HEK293T (cell line): Measurements from ENCODE around the gene C1QTNF4.

Experiments used
- CTCF ChIA-PET: fragments of 350-600 bp; formaldehyde crosslinking; extraction: SDS; loops from one replicate; lab custom pipeline; 2021; ENCODE audit warnings: antibody characterized with exemption, inconsistent platforms; lab: Yijun Ruan, JAX
- POLR2A ChIA-PET: fragments of 350-600 bp; formaldehyde crosslinking; extraction: SDS; loops from one replicate; lab custom pipeline; 2020; ENCODE audit warnings: antibody characterized with exemption, inconsistent platforms; lab: Yijun Ruan, JAX
- DNase-seq: peaks from one replicate; pipeline ENCODE4 v3.0.0; 2012; ENCODE audit warnings: mixed read lengths; ENCODE audit errors: extremely low spot score
- ARNT ChIP-seq: fragments of 450-650 bp; IDR thresholded peaks from 2 replicates; pipeline ENCODE4 v1.6.1; 2017; ENCODE audit warnings: mild to moderate bottlenecking
- BHLHE40 ChIP-seq: fragments of 450-650 bp; IDR thresholded peaks from 2 replicates; pipeline ENCODE4 v1.6.1; 2016; ENCODE audit warnings: mild to moderate bottlenecking, moderate library complexity, borderline replicate concordance
- CTBP1 ChIP-seq: fragments of 450-650 bp; IDR thresholded peaks from 2 replicates; pipeline ENCODE4 v1.6.1; 2016; ENCODE audit warnings: borderline replicate concordance
- ELF4 ChIP-seq: fragments of 450-650 bp; IDR thresholded peaks from 2 replicates; pipeline ENCODE4 v1.6.1; 2017; ENCODE audit warnings: antibody characterized with exemption
- FOXA1 ChIP-seq: fragments of 450-650 bp; IDR thresholded peaks from 2 replicates; pipeline ENCODE4 v1.6.1; 2016; ENCODE audit warnings: mild to moderate bottlenecking
- FOXK2 ChIP-seq: fragments of 450-650 bp; IDR thresholded peaks from 2 replicates; pipeline ENCODE4 v1.6.1; 2016; ENCODE audit warnings: mild to moderate bottlenecking
- FOXM1 ChIP-seq: fragments of 450-650 bp; IDR thresholded peaks from 2 replicates; pipeline ENCODE4 v1.6.1; 2017; ENCODE audit warnings: mild to moderate bottlenecking, borderline replicate concordance
- HDGF ChIP-seq: fragments of 450-650 bp; IDR thresholded peaks from 2 replicates; pipeline ENCODE4 v1.6.1; 2017; ENCODE audit warnings: antibody characterized with exemption, borderline replicate concordance
- L3MBTL2 ChIP-seq: fragments of 450-650 bp; conservative IDR thresholded peaks from 2 replicates; pipeline ENCODE4 v1.6.1; 2016; ENCODE audit warnings: mild to moderate bottlenecking
- LEF1 ChIP-seq: fragments of 450-650 bp; IDR thresholded peaks from 2 replicates; pipeline ENCODE4 v1.6.1; 2017; ENCODE audit warnings: mild to moderate bottlenecking, borderline replicate concordance
- NFRKB ChIP-seq: fragments of 450-650 bp; IDR thresholded peaks from 2 replicates; pipeline ENCODE4 v1.6.1; 2016; ENCODE audit warnings: mild to moderate bottlenecking, moderate library complexity
- PKNOX1 ChIP-seq: fragments of 450-650 bp; IDR thresholded peaks from 2 replicates; pipeline ENCODE4 v1.6.1; 2016
- SP1 ChIP-seq: fragments of 450-650 bp; IDR thresholded peaks from 2 replicates; pipeline ENCODE4 v1.6.1; 2017
- SUZ12 ChIP-seq: fragments of 450-650 bp; IDR thresholded peaks from 2 replicates; pipeline ENCODE4 v1.6.1; 2016; ENCODE audit warnings: mild to moderate bottlenecking
- TARDBP ChIP-seq: fragments of 450-650 bp; IDR thresholded peaks from 2 replicates; pipeline ENCODE4 v1.6.1; 2016
- ZNF384 ChIP-seq: fragments of 450-650 bp; IDR thresholded peaks from 2 replicates; pipeline ENCODE4 v1.6.1; 2016

C1QTNF4 gene

GRCh38 chr11:47571357-47571729 is 22.9 kb downstream of the C1QTNF4 start:
- POLR2A ChIA-PET: no interaction called here
- TF ChIP-seq TARDBP (no peak), FOXK2 (no peak), CTBP1 (no peak), L3MBTL2 (no peak), SUZ12 (no peak), SP1 (no peak), BHLHE40 (no peak), ZNF384 (no peak), HDGF (no peak), ELF4 (no peak), PKNOX1 (no peak), ARNT (no peak)
- CTCF ChIA-PET: no interaction called here
- no peak for DNase-seq

GRCh38 chr11:47570651-47571356 is 23.4 kb downstream of the C1QTNF4 start:
- no peak for DNase-seq
- TF ChIP-seq ARNT (no peak), PKNOX1 (no peak), ELF4 (no peak), FOXK2 (no peak), HDGF (no peak), LEF1 (no peak), L3MBTL2 (no peak), NFRKB (no peak), BHLHE40 (no peak), SP1 (no peak), TARDBP (no peak), SUZ12 (no peak), CTBP1 (no peak), ZNF384 (no peak), FOXM1 (no peak), FOXA1 (no peak)
- CTCF ChIA-PET: no interaction called here
- POLR2A ChIA-PET: no interaction called here

GRCh38 chr11:47569646-47570045 is 24.6 kb downstream of the C1QTNF4 start:
- POLR2A ChIA-PET: interaction anchor here (1.5 kb wide), 1 partner anchor 9 kb away, joined by 4 read pairs; the partner anchor contains the start of genes KBTBD4 and NDUFS3
- CTCF ChIA-PET: no interaction called here
- TF ChIP-seq NFRKB: no peak
- TF ChIP-seq L3MBTL2: no peak
- no peak for DNase-seq

GRCh38 chr11:47566149-47566698 is 28.0 kb downstream of the C1QTNF4 start:
- CTCF ChIA-PET: interaction anchor here (0.9 to 1.0 kb wide), 3 partner anchors 13 to 51 kb away, joined by 3 to 4 read pairs (median 4); no protein-coding TSS in a partner anchor
- no peak for DNase-seq
- no peak for TF ChIP-seq ARNT
- TF ChIP-seq ELF4: no peak
- no peak for TF ChIP-seq LEF1
- peak; percentile 72 for TF ChIP-seq ZNF384
- TF ChIP-seq FOXM1: no peak
- TF ChIP-seq CTBP1: no peak
- POLR2A ChIA-PET: interaction anchor here (2.2 to 3.3 kb wide), 3 partner anchors 11 to 14 kb away, joined by 7 to 20 read pairs (median 18); partner anchors contain the start of genes CELF1, KBTBD4 and NDUFS3

GRCh38 chr11:47565340-47566148 is 28.7 kb downstream of the C1QTNF4 start, which contains the start of gene PTPMT1:
Gene PTPMT1 (plus strand): TSS chr11:47565599. CDS start chr11:47565623, 24 bp downstream.
- POLR2A ChIA-PET: interaction anchor here (1.0 to 3.3 kb wide), 8 partner anchors 8 to 56 kb away, joined by 3 to 20 read pairs (median 6); partner anchors contain the start of genes C1QTNF4, CELF1, KBTBD4 and NDUFS3
- TF ChIP-seq HDGF: no peak
- TF ChIP-seq NFRKB: no peak
- TF ChIP-seq PKNOX1: no peak
- no peak for TF ChIP-seq SP1
- TF ChIP-seq ELF4: no peak
- TF ChIP-seq SUZ12: no peak
- TF ChIP-seq ARNT: no peak
- no peak for TF ChIP-seq ZNF384
- peak; percentile 98 for TF ChIP-seq L3MBTL2
- peak; percentile 71; the same call in 1 of the 2 replicates for TF ChIP-seq LEF1
- TF ChIP-seq TARDBP: no peak
- TF ChIP-seq FOXM1: no peak
- no peak for TF ChIP-seq FOXK2
- no peak for TF ChIP-seq BHLHE40
- no peak for TF ChIP-seq CTBP1
- CTCF ChIA-PET: interaction anchor here (1.0 kb wide), 1 partner anchor 52 kb away, joined by 3 read pairs; no protein-coding TSS in a partner anchor
- DNase-seq: peak; percentile 70
